Stimulated activated naive CD4-positive, alpha-beta T cell treated with Interleukin-2 at 50 U/mL for 16 hours (primary cell): ENCODE results near the gene MAPK10.
"Not testable (repeated sequence)": the region's sequence is repeated elsewhere in the genome, so short reads cannot be mapped to it uniquely, and the experiment has no call there.

Experiments used
- DNase-seq: peaks from one replicate; lab custom pipeline; 2025; lab: John Stamatoyannopoulos, UW

Gene MAPK10

DNA sequence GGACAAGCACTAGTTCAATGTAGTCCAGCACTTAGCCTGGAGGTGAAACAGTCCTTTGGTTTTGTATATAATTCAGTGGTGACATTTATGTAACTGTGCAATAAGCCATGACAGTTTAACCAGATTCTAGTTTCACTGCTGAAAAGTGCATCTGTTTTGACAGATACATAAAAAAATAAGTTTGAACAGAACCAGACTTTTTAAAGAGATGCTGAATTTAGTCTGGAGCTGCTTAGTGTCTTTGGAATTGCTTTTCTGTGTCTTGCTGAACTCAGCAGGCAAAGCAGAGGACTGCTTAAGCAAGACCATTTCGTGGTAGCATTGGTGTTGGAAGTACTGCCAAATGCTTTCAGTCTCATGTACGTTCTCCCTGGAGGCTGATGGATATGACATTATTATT is 393.5 kb downstream of the MAPK10 start:
- DNase-seq = no peak

DNA sequence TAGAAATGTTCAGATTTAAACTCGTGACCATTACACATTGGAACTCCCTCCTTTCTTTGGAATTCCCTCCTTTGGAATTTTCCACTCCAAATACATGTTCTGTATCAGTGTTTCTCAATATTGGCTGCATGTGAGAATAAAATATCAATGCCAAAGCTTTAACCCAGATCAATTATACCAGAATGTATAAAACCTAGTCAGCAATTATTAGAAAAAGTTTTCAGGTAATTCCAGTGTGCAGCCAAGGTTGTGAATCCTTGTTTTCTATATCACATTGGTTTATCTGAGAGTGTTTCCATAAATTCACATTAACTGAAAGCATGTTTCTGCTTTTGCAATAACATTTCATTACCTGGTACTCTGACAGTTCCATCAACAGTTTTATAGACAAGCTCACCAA is 394.3 kb downstream of the MAPK10 start:
- no peak for DNase-seq

DNA sequence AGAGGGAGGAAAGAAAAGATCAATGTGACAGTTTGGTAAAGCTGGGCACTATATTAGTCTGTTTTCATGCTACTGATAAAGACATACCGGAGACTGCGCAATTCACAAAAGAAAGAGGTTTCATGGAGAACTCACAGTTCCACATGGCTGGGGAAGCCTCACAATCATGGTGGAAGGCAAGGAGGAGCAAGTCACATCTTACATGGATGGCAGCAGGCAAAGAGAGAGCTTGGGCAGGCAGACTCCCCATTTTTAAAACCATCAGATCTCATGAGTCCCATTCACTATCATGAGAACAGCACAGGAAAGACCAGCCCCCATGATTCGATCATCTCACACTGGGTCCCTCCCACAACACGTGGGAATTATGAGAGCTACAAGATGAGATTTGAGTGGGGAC is 394.8 kb downstream of the MAPK10 start:
- DNase-seq = not testable (repeated sequence)

DNA sequence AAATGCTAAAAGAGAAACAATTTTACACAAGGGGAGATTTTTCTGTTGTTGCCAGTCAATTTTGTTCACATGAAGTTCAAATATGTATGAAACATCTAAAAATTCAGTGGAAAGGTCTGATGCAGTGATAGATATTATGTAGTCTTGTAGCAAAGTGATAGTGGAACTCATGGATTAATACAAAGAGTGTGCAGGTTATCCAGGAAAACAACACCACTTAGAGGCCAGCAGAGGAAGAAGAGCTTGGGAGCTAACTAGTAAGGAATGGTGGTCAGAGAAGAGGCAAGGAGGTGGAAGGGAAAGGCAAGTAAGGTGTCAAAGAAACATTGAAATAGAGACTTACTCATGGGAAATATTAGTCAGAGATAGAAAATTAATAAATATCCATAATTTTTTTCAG is 395.6 kb downstream of the MAPK10 start:
- no peak for DNase-seq

DNA sequence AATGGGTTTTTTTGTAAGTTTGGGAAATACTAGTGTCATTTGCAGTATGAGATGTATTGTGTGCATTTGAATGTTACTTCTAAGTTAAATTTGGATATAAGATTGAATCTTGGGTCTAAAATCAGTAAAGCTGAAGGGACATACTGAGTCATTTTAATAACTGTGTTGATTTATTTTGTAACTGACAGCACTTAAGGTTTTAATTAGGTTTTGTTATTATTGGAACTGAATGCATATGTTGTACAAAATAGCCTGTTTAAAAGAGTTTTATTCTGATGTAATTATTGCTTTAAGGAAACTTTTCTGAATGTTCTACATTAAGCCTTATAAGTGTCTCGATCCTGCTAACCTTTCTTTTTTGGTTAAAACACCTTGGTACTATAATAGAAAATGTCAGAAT is 396.6 kb downstream of the MAPK10 start:
- DNase-seq = no peak

DNA sequence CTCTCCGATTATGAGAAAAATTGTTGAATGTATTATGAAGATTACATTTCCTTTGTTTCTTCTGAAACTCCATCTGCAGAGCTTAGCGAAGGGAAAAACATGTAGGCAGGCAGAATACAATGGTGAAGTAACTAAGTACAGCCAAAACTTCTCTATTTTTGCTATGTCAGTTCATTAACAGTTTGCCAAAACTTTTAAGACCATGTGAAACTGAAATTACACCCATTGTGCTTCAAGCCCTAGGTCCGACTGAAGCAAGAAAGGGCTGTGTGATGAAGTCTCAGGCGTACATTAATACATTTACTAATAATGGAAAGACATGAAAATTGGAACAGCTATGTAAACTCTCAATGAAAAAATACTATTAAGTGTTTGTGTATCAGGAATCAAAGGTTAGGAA is 398.0 kb downstream of the MAPK10 start:
- DNase-seq = no peak

DNA sequence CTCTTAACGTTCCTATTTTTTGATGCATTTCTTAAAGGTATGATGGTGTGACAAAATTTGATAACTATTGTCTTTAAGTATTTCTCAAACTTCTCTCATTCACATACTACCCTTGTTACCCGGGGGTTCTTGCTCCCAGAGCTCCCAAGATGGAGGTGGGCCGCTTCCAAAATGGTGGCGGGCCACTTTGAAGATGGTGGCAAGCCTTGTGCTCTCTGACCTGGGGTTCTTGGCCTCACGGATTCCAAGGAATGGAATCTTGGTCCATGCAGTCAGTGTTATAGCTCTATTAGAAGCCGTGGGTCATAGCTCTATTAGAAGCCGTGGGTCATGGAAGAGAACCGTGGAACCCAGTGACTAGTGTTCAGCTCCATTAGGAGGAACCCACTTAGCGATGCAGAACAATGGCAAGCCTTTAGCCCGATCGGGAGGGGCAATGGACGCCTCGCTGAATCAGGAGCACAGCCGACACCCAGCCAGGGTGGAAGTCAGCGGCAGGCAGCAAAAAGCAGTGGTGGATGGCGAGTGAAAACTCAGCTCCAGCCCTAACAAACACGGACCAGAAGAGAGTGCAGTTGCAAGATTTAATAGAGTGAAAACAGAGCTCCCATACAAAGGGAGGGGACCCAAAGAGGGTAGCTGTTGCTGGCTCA is 403.4 kb downstream of the MAPK10 start:
- DNase-seq = no peak

DNA sequence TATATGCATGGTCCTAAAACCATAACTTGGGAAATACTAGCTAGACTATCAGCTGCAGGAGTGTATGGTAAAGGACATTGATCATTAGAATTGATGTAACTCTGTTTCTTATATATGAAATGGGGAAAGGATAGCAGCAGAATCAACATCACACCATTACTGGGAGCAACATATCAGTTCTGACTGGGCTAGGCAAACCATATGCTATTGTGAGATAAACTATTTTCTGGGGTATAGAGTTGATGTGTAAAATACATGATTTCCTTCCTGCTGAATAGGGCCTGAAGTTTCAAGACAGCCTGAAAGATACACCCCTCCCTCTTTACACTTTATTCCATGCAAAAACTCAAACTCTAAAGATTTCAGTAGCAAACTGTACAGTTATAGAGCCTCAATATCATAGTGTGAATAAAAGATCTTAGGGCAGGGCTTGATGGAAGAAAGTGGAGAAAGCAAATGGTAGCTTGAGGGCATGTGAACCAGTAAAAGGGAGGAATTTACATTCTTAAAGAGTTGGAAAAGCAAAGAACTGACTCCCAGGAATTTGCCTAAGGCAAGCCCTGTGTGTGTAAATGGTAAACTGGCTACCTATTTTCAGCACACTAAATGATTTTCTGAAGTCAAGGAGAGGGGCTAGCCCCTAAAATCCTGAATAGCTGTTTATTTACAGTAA is 404.1 kb downstream of the MAPK10 start:
- DNase-seq = no peak

DNA sequence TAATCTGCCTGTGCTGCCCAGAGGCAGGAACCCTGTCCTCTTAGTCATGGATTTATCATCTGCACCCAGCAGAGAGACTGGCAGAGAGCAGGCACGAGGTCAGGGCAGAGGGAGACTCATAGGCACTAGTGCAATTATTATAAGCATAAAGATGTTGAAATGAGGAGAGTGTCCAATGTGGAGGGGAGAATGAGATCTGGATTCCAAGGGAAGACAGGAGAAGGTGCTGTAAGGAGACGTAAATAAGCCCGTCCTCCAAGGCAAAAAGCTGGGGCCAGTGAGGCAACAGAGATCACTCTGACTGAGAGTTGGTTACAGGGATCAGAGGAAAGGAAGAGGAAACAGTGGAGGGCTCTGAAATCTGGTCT is 406.2 kb downstream of the MAPK10 start:
- DNase-seq = no peak

DNA sequence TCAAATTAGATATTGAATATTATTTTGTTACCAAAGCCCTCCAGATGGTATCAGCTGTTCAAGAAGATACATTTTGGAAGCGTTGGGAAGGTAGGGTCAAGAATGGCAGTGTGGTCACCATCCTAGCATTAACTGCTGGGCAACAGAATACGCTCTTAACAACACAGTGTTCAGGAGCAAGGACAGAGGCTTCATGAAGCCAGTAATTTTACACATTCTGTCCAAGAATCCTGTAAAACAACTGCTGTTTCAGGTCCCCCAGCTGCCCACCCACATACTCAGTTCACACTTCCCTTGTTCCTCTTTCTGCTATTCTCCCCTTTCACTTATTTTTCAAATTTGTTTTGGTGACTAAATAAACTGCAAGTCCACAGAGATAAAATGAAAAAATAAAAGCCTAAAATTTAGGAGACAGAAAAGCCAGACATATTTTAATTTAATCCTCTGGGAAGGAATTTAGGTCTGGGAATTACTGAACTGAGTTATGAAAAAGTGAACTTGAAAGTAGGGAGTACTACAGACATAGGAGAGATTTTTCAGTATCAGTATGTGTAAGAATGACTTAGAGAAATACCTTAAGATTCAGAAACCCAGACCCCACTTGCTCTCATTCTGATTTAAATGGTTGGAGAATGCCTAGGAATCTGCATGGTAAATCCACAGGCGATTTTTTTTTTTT is 406.7 kb downstream of the MAPK10 start:
- DNase-seq = no peak

DNA sequence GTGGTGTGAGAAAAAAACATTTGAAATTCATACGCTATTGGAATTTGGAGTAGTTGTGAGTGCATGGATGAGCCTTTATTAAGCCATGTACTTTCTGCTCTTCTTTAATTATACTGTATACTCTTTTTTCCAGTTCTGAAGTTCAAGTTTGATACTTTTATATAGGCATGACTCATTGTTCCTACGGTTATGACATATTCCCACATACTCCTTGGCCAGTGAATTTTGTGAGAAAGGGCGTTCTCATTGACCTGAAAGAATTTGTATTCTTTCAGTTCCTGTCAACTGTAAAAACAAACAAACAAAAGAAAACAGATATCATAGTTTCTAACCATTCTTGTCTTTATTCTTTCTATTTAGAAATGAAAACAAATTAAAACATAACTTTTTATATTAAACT is 407.3 kb downstream of the MAPK10 start:
- DNase-seq = no peak

DNA sequence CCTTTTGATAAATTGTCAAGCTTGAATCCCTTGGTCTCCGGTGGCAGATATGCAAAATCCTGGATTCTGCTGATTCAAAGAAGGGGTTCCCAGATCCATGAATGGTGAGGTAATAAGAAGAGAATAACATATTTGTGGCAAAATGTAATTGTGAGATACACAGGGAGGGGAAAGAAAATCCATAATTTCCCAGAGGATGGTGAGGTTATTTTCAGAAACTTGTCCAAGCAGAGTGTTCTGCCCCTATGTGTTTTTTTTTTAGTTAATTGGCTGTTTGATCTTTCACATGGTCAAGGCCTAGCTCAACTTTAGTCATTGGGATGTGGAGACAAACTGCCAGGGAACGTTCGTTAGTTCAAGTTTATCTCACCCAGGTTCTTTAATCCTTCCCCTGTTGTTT is 408.8 kb downstream of the MAPK10 start:
- DNase-seq = no peak

DNA sequence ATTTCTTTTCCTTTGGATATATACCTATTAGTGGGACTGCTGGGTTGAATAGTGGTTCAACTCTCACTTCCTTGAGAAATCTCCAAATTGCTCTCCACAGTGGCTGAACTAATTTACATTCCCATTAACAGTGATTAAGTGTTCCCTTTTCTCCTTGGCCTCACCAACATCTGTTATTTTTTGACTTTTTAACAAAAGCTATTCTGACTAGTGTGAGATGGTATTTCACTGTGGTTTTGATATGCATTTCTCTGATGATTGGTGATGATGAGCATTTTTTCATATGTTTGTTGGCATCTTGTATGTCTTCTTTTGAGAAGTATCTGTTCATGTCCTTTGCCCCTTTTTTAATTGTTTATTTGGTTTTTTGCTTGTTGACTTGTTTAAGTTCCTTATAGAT is 413.0 kb downstream of the MAPK10 start:
- DNase-seq = no peak

DNA sequence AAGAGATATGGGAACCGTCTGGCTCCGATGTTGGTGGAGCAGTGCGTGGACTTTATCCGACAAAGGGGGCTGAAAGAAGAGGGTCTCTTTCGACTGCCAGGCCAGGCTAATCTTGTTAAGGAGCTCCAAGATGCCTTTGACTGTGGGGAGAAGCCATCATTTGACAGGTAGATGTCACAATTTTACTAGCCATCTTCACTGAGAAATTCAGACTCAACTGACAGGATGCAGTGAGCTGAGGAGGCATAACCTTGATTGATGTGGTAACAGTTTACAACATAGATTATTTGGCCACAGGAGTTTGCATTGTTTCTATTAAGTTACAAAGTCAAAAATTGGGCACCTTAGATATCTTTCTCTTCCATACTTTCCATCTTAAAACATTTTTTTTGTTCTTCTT is 417.7 kb downstream of the MAPK10 start:
- DNase-seq = no peak

DNA sequence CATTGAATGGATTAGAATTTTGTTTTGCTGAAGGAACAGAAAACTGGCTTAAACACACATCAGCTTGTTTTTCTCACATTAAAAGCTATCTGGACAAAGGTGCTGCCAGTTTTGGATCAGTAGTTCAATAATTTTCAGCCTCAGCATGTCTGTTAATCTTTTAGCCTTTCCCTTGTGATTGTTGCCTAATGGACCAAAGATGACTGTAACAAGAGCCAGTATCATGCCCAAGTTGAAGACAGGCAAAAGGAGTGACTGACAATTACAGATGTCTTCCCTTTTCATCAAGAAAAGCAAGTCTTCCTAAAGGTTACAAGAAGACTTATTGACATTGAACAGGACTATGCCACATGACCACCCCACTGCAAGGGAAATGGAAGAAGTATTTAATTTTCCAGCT is 419.7 kb downstream of the MAPK10 start:
- DNase-seq = no peak
